GM19463 (cell line): ENCODE results near the gene RIOX2.

Source experiments
- ATAC-seq: cut with Tn5 transposase; IDR thresholded peaks from one replicate; pipeline ENCODE4 v1.9.1; 2021; ENCODE audit warnings: mild to moderate bottlenecking, moderate library complexity; ENCODE audit not compliant: unreplicated experiment

The RIOX2 gene

GRCh38 chr3:97956051-97956450 is 16.2 kb downstream of the RIOX2 start:
- no peak for ATAC-seq

- peak; percentile 44 for ATAC-seq
Observed at GRCh38 chr3:97954228-97954827, 17.9 kb downstream of the RIOX2 start.

- ATAC-seq: no peak
Observed at GRCh38 chr3:97952872-97953271, 19.4 kb downstream of the RIOX2 start.

GRCh38 chr3:97952280-97952679 is 20.0 kb downstream of the RIOX2 start:
- no peak for ATAC-seq

GRCh38 chr3:97950360-97950759 is 21.9 kb downstream of the RIOX2 start:
- ATAC-seq: no peak

GRCh38 chr3:97949743-97950142 is 22.5 kb downstream of the RIOX2 start:
- no peak for ATAC-seq

GRCh38 chr3:97949110-97949485 is 23.1 kb downstream of the RIOX2 start:
- ATAC-seq: no peak

GRCh38 chr3:97948351-97949109 is 23.7 kb downstream of the RIOX2 start:
- no peak for ATAC-seq

- ATAC-seq: no peak
Observed at GRCh38 chr3:97942801-97943546, 29.3 kb downstream of the RIOX2 start.

GRCh38 chr3:97940034-97940433 is 32.2 kb downstream of the RIOX2 start:
- no peak for ATAC-seq

- ATAC-seq: no peak
Observed at GRCh38 chr3:97939401-97939800, 32.8 kb downstream of the RIOX2 start.

GRCh38 chr3:97938444-97938843 is 33.8 kb downstream of the RIOX2 start:
- ATAC-seq: no peak

- ATAC-seq: no peak
Observed at GRCh38 chr3:97937205-97937604, 35.0 kb downstream of the RIOX2 start.

GRCh38 chr3:97935842-97936241 is 36.4 kb downstream of the RIOX2 start:
- ATAC-seq: no peak

- no peak for ATAC-seq
Observed at GRCh38 chr3:97934980-97935695, 37.1 kb downstream of the RIOX2 start.

- no peak for ATAC-seq
Observed at GRCh38 chr3:97932387-97932801, 39.8 kb downstream of the RIOX2 start.

GRCh38 chr3:97931218-97931617 is 41.0 kb downstream of the RIOX2 start:
- ATAC-seq: no peak

GRCh38 chr3:97930018-97930417 is 42.2 kb downstream of the RIOX2 start:
- ATAC-seq: no peak

GRCh38 chr3:97928986-97929385 is 43.2 kb downstream of the RIOX2 start:
- ATAC-seq: no peak

- no peak for ATAC-seq
Observed at GRCh38 chr3:97927704-97928103, 44.5 kb downstream of the RIOX2 start.

GRCh38 chr3:97917813-97918536 is 54.3 kb downstream of the RIOX2 start:
- ATAC-seq: no peak
